ENCODE measurements around the gene CCNY.

CCNY gene

GRCh38 chr10:35486297-35486990 is 150.1 kb downstream of the CCNY start:
- Histone ChIP-seq H3K36me3 (ENCODE audit: control insufficient read depth, low read length) (no peaks in the 10 kb centered on the region), H4K20me1 (ENCODE audit: control insufficient read depth, insufficient read depth, low read depth, low read length) (no peaks in the 10 kb centered on the region), H3K4me2 (ENCODE audit: low read length) (no peak overlapping the region), H3K4me1 (ENCODE audit: control insufficient read depth, low read length) (peaks cover 8% of the 10 kb centered on the region), H3K9me2 (replicated peaks; ENCODE audit: control insufficient read depth, low read length) (no peaks in the 10 kb centered on the region), H3F3A (ENCODE audit: control insufficient read depth, insufficient read depth) (no peaks in the 10 kb centered on the region), H3K9me3 (ENCODE audit: control insufficient read depth, insufficient read depth, low read length) (no peaks in the 10 kb centered on the region), H3K4me3 (ENCODE audit: low read length) (no peak overlapping the region), H3K27me3 (ENCODE audit: control insufficient read depth, low read length) (no peaks in the 10 kb centered on the region), H3K27ac (ENCODE audit: low read depth, low read length) (no peak overlapping the region), H3K79me2 (ENCODE audit: control insufficient read depth, low read length) (peaks cover 4% of the 10 kb centered on the region; the same call in 1 of the 2 replicates)
- TF ChIP-seq EZH2phosphoT487 (IDR thresholded peaks at IDR 0.05; ENCODE audit: borderline replicate concordance, low read length) (no peak), CTCF (IDR thresholded peaks at IDR 0.05; ENCODE audit: low read depth, low read length, poor library complexity, severe bottlenecking) (no peak)

GRCh38 chr10:35487336-35488034 is 151.2 kb downstream of the CCNY start:
- Histone ChIP-seq H3K4me3 (ENCODE audit: low read length) (no peak overlapping the region), H3K27me3 (ENCODE audit: control insufficient read depth, low read length) (no peaks in the 10 kb centered on the region), H3K9me2 (replicated peaks; ENCODE audit: control insufficient read depth, low read length) (no peaks in the 10 kb centered on the region), H3F3A (ENCODE audit: control insufficient read depth, insufficient read depth) (no peaks in the 10 kb centered on the region), H3K27ac (ENCODE audit: low read depth, low read length) (no peak overlapping the region), H3K4me1 (ENCODE audit: control insufficient read depth, low read length) (peaks cover 14% of the 10 kb centered on the region), H4K20me1 (ENCODE audit: control insufficient read depth, insufficient read depth, low read depth, low read length) (no peaks in the 10 kb centered on the region), H3K4me2 (ENCODE audit: low read length) (no peak overlapping the region), H3K79me2 (ENCODE audit: control insufficient read depth, low read length) (no peaks in the 10 kb centered on the region), H3K9me3 (ENCODE audit: control insufficient read depth, insufficient read depth, low read length) (no peaks in the 10 kb centered on the region), H3K36me3 (ENCODE audit: control insufficient read depth, low read length) (no peaks in the 10 kb centered on the region)
- TF ChIP-seq CTCF (IDR thresholded peaks at IDR 0.05; ENCODE audit: low read depth, low read length, poor library complexity, severe bottlenecking) (no peak), EZH2phosphoT487 (IDR thresholded peaks at IDR 0.05; ENCODE audit: borderline replicate concordance, low read length) (no peak)

- Histone ChIP-seq H3K9me2 (replicated peaks; ENCODE audit: control insufficient read depth, low read length) (no peaks in the 10 kb centered on the region), H3K4me2 (ENCODE audit: low read length) (no peak overlapping the region), H3K27me3 (ENCODE audit: control insufficient read depth, low read length) (no peaks in the 10 kb centered on the region), H4K20me1 (ENCODE audit: control insufficient read depth, insufficient read depth, low read depth, low read length) (no peaks in the 10 kb centered on the region), H3F3A (ENCODE audit: control insufficient read depth, insufficient read depth) (no peaks in the 10 kb centered on the region), H3K79me2 (ENCODE audit: control insufficient read depth, low read length) (no peaks in the 10 kb centered on the region), H3K4me3 (ENCODE audit: low read length) (no peak overlapping the region), H3K9me3 (ENCODE audit: control insufficient read depth, insufficient read depth, low read length) (no peaks in the 10 kb centered on the region), H3K36me3 (ENCODE audit: control insufficient read depth, low read length) (no peaks in the 10 kb centered on the region), H3K4me1 (ENCODE audit: control insufficient read depth, low read length) (peaks cover 22% of the 10 kb centered on the region), H3K27ac (ENCODE audit: low read depth, low read length) (no peak overlapping the region)
- TF ChIP-seq EZH2phosphoT487 (IDR thresholded peaks at IDR 0.05; ENCODE audit: borderline replicate concordance, low read length) (no peak), CTCF (IDR thresholded peaks at IDR 0.05; ENCODE audit: low read depth, low read length, poor library complexity, severe bottlenecking) (no peak)
These were observed 151.9 kb downstream of the CCNY start for GRCh38 chr10:35488228-35488627.

Data from DOHH2 (cell line).